Liver (tissue), 9 donors: ENCODE results near the gene TFB2M. TPM values are rescaled to one million over a fixed set of nuclear protein-coding genes. Genes with fewer than 3 reads are reported as not detected.

Experiments
- DNase-seq: peaks from one replicate; pipeline ENCODE4 v3.0.0-alpha.2; 2017; ENCODE audit warnings: low spot score
- H3K27ac ChIP-seq, 2 donors: one replicate each; pipeline ENCODE4 v1.7.0; 2013; ENCODE audit warnings: inconsistent platforms in 2 of 2, low read length in 2 of 2, control low read depth in 1 of 2, low read depth in 1 of 2, mild to moderate bottlenecking in 1 of 2
- H3K27me3 ChIP-seq, 4 donors: one replicate each; pipeline versions ENCODE4 v1.6.1 to v1.7.0; 2013; ENCODE audit warnings: low read length in 3 of 4, inconsistent platforms in 1 of 4, mild to moderate bottlenecking in 1 of 4, moderate library complexity in 1 of 4; ENCODE audit not compliant: control insufficient read depth in 4 of 4, insufficient read depth in 4 of 4
- H3K36me3 ChIP-seq, 4 donors: one replicate each; pipeline versions ENCODE4 v1.6.1 to v1.7.0; 2013; ENCODE audit warnings: low read length in 3 of 4, mild to moderate bottlenecking in 3 of 4, low read depth in 1 of 4, moderate library complexity in 1 of 4; ENCODE audit not compliant: control insufficient read depth in 4 of 4, insufficient read depth in 3 of 4
- H3K4me1 ChIP-seq, 4 donors: one replicate each; pipeline versions ENCODE4 v1.6.1 to v1.7.0; 2013; ENCODE audit warnings: low read length in 3 of 4, mild to moderate bottlenecking in 3 of 4, moderate library complexity in 1 of 4; ENCODE audit not compliant: control insufficient read depth in 4 of 4, insufficient read depth in 4 of 4
- H3K4me3 ChIP-seq, 3 donors: one replicate each; pipeline versions ENCODE4 v1.6.1 to v1.7.0; 2013; ENCODE audit warnings: low read length in 3 of 3, control low read depth in 1 of 3, low read depth in 1 of 3, mild to moderate bottlenecking in 1 of 3
- H3K9ac ChIP-seq, 2 donors: one replicate each; pipeline ENCODE4 v1.7.0; 2013; ENCODE audit warnings: low read length in 2 of 2, mild to moderate bottlenecking in 2 of 2, moderate library complexity in 2 of 2, control low read depth in 1 of 2, low read depth in 1 of 2
- H3K9me3 ChIP-seq, 4 donors: one replicate each; pipeline versions ENCODE4 v1.6.1 to v1.7.0; 2013; ENCODE audit warnings: low read length in 3 of 4; ENCODE audit not compliant: control insufficient read depth in 4 of 4
- EGR1 ChIP-seq, 2 donors: IDR thresholded peaks; 2 replicates each; pipeline ENCODE4 v1.6.1; 2016 to 2018; ENCODE audit warnings: antibody characterized with exemption in 2 of 2, low read depth in 2 of 2
- FOXA1 ChIP-seq: IDR thresholded peaks from 2 replicates; pipeline ENCODE4 v1.6.1; 2016; ENCODE audit warnings: antibody characterized with exemption
- FOXA2 ChIP-seq: IDR thresholded peaks from 2 replicates; pipeline ENCODE4 v1.6.1; 2016; ENCODE audit warnings: antibody characterized with exemption
- GABPA ChIP-seq, 2 donors: IDR thresholded peaks in 1 of 2; conservative IDR thresholded peaks in 1 of 2; 2 replicates each; pipeline ENCODE4 v1.6.1; 2016; ENCODE audit warnings: antibody characterized with exemption in 2 of 2, mild to moderate bottlenecking in 1 of 2, moderate library complexity in 1 of 2
- HNF4A ChIP-seq, 2 donors: conservative IDR thresholded peaks; 2 replicates each; pipeline ENCODE4 v1.6.1; 2016; ENCODE audit warnings: antibody characterized with exemption in 2 of 2, mild to moderate bottlenecking in 2 of 2
- HNF4G ChIP-seq: IDR thresholded peaks from 2 replicates; pipeline ENCODE4 v1.6.1; 2016; ENCODE audit warnings: antibody characterized with exemption
- JUND ChIP-seq, 2 donors: IDR thresholded peaks; 2 replicates each; pipeline ENCODE4 v1.6.1; 2016; ENCODE audit warnings: antibody characterized with exemption in 2 of 2
- NR2F2 ChIP-seq: IDR thresholded peaks from 2 replicates; pipeline ENCODE4 v1.6.1; 2016; ENCODE audit warnings: antibody characterized with exemption
- RXRA ChIP-seq, 2 donors: IDR thresholded peaks; 2 replicates each; pipeline ENCODE4 v1.6.1; 2017 to 2018; ENCODE audit warnings: antibody characterized with exemption in 2 of 2, mild to moderate bottlenecking in 1 of 2
- SP1 ChIP-seq: IDR thresholded peaks from 2 replicates; pipeline ENCODE4 v1.6.1; 2018; ENCODE audit warnings: antibody characterized with exemption, mild to moderate bottlenecking
- YY1 ChIP-seq: IDR thresholded peaks from 2 replicates; pipeline ENCODE4 v1.6.1; 2016; ENCODE audit warnings: antibody characterized with exemption, mild to moderate bottlenecking
- WGBS: extraction: QIAGEN DNeasy Blood & Tissue Kit; methylation state at CpG from one replicate; pipeline ENCODE4 v1.1.7; 2013; 5-methylcytosine and 5-hydroxymethylcytosine counted together
- polyA plus RNA-seq, 2 donors: library from polyadenylated mRNA; stranded (reverse) in 1 of 2; unstranded in 1 of 2; fragments of 200-250 nt in 1 of 2; fragments of >200 nt in 1 of 2; fragmentation: Nextera tagmentation in 1 of 2; extraction: Ambion mirVana in 1 of 2; gene quantifications; one replicate each; pipeline versions ENCODE4 v1.2.1 to v1.2.3, GENCODE V29; 2013 to 2015
- total RNA-seq, 2 donors: library from RNA; depleted of rRNA; stranded (reverse); fragments of >200 nt; gene quantifications; one replicate each; pipeline ENCODE4 v1.2.3, GENCODE V29; 2014
- TF ChIP-seq, protein P1 (sequence below): IDR thresholded peaks from 2 replicates; pipeline ENCODE4 v1.6.1; 2016; ENCODE audit warnings: antibody characterized with exemption
- TF ChIP-seq, protein P2 (sequence below): IDR thresholded peaks from 2 replicates; pipeline ENCODE4 v1.6.1; 2016; ENCODE audit warnings: antibody characterized with exemption
- TF ChIP-seq, protein P3 (sequence below): fragments of 150-350 bp; IDR thresholded peaks from 2 replicates; pipeline ENCODE4 v1.5.1; 2017; ENCODE audit warnings: improper control_type of control experiment, low read depth, low read length; ENCODE audit not compliant: missing input control
- TF ChIP-seq, protein P4 (sequence below): IDR thresholded peaks from 2 replicates; pipeline ENCODE4 v1.6.1; 2016; ENCODE audit warnings: antibody characterized with exemption
- TF ChIP-seq, protein P5 (sequence below): IDR thresholded peaks from 2 replicates; pipeline ENCODE4 v1.6.1; 2016; ENCODE audit warnings: antibody characterized with exemption, mild to moderate bottlenecking
- donor health status: healthy.
- donor health status: healthy.
- donor health status: healthy.
- donor health status: healthy.
- donor health status: healthy.

The TFB2M gene
- total and polyA plus RNA-seq, 4 donors, result 15.0 to 26.4 (median 23.5) TPM

DNA sequence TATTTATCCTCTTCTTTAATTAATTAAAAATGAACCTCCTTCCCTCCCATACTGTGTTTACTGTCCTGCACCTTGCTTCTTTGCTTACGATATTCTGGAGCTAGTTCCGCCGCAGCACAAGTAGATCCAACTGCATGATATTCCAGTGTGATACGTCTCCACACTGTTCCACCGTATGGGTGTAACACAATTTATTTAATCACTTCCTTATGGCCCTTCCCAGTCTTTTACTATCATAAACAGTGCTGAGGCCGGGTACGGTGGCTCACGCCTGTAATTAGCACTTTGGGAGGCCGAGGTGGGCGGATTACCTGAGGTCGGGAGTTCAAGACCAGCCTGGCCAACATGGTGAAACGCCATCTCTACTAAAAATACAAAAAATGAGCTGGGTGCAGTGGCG is 25.9 kb upstream of the TFB2M start:
- H3K27ac ChIP-seq, result no peak overlapping the region
- H3K4me3 ChIP-seq, result no peak overlapping the region
- peaks cover 0 to 7% (median 4%) of the 10 kb centered on the region in 4 donors for H3K4me1 ChIP-seq
- H3K9ac ChIP-seq, result no peak overlapping the region
- DNase-seq, result no peak
- 89% methylated on average over 13 of the region's 13 CpGs for WGBS
- peaks cover 1 to 15% (median 12%) of the 10 kb centered on the region in 4 donors for H3K36me3 ChIP-seq
- H3K9me3 ChIP-seq, result no peaks in the 10 kb centered on the region
- no peak for TF ChIP-seq HNF4G
- TF ChIP-seq NR2F2, result no peak
- TF ChIP-seq, protein P1, sequence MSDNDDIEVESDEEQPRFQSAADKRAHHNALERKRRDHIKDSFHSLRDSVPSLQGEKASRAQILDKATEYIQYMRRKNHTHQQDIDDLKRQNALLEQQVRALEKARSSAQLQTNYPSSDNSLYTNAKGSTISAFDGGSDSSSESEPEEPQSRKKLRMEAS, result no peak
- no peak for TF ChIP-seq RXRA (IDR thresholded peaks at IDR 0.05)
- TF ChIP-seq, protein P2, sequence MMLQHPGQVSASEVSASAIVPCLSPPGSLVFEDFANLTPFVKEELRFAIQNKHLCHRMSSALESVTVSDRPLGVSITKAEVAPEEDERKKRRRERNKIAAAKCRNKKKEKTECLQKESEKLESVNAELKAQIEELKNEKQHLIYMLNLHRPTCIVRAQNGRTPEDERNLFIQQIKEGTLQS, result no peak
- TF ChIP-seq FOXA2, result no peak
- TF ChIP-seq SP1, result no peak
- no peak for TF ChIP-seq FOXA1
- TF ChIP-seq, protein P3, sequence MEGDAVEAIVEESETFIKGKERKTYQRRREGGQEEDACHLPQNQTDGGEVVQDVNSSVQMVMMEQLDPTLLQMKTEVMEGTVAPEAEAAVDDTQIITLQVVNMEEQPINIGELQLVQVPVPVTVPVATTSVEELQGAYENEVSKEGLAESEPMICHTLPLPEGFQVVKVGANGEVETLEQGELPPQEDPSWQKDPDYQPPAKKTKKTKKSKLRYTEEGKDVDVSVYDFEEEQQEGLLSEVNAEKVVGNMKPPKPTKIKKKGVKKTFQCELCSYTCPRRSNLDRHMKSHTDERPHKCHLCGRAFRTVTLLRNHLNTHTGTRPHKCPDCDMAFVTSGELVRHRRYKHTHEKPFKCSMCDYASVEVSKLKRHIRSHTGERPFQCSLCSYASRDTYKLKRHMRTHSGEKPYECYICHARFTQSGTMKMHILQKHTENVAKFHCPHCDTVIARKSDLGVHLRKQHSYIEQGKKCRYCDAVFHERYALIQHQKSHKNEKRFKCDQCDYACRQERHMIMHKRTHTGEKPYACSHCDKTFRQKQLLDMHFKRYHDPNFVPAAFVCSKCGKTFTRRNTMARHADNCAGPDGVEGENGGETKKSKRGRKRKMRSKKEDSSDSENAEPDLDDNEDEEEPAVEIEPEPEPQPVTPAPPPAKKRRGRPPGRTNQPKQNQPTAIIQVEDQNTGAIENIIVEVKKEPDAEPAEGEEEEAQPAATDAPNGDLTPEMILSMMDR, result no peak
- TF ChIP-seq, protein P4, sequence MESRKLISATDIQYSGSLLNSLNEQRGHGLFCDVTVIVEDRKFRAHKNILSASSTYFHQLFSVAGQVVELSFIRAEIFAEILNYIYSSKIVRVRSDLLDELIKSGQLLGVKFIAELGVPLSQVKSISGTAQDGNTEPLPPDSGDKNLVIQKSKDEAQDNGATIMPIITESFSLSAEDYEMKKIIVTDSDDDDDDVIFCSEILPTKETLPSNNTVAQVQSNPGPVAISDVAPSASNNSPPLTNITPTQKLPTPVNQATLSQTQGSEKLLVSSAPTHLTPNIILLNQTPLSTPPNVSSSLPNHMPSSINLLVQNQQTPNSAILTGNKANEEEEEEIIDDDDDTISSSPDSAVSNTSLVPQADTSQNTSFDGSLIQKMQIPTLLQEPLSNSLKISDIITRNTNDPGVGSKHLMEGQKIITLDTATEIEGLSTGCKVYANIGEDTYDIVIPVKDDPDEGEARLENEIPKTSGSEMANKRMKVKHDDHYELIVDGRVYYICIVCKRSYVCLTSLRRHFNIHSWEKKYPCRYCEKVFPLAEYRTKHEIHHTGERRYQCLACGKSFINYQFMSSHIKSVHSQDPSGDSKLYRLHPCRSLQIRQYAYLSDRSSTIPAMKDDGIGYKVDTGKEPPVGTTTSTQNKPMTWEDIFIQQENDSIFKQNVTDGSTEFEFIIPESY, result no peak
- TF ChIP-seq YY1, result no peak
- TF ChIP-seq, protein P5, sequence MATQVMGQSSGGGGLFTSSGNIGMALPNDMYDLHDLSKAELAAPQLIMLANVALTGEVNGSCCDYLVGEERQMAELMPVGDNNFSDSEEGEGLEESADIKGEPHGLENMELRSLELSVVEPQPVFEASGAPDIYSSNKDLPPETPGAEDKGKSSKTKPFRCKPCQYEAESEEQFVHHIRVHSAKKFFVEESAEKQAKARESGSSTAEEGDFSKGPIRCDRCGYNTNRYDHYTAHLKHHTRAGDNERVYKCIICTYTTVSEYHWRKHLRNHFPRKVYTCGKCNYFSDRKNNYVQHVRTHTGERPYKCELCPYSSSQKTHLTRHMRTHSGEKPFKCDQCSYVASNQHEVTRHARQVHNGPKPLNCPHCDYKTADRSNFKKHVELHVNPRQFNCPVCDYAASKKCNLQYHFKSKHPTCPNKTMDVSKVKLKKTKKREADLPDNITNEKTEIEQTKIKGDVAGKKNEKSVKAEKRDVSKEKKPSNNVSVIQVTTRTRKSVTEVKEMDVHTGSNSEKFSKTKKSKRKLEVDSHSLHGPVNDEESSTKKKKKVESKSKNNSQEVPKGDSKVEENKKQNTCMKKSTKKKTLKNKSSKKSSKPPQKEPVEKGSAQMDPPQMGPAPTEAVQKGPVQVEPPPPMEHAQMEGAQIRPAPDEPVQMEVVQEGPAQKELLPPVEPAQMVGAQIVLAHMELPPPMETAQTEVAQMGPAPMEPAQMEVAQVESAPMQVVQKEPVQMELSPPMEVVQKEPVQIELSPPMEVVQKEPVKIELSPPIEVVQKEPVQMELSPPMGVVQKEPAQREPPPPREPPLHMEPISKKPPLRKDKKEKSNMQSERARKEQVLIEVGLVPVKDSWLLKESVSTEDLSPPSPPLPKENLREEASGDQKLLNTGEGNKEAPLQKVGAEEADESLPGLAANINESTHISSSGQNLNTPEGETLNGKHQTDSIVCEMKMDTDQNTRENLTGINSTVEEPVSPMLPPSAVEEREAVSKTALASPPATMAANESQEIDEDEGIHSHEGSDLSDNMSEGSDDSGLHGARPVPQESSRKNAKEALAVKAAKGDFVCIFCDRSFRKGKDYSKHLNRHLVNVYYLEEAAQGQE, result no peak
- TF ChIP-seq HNF4A (conservative IDR thresholded peaks at IDR 0.05), result no peak
- no peak for TF ChIP-seq GABPA (IDR thresholded peaks at IDR 0.05 in 1 of 2, conservative IDR thresholded peaks at IDR 0.05 in 1 of 2)
- TF ChIP-seq JUND (IDR thresholded peaks at IDR 0.05), result no peak
- no peak for TF ChIP-seq EGR1 (IDR thresholded peaks at IDR 0.05; ENCODE audit: low read depth in 2 of 2)
- H3K27me3 ChIP-seq, result no peaks in the 10 kb centered on the region

DNA sequence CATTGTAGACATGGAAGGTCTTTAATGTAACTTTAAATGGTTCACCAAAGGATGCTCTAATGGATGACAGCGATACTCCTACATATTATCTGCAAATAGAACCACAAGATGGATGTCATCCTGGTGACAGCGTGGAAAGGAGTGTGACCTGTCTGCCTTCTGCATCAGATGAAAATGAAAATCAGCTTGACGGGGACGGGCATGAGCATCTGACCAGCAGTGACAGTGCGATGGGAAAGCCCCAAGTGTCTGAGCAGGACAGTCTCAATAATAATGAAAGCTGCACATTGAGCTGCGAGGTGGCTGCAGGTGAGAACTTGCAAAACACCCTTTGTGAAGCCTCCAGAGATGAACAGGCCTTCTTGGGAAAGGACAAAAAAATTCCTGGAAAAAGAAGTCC is 25.4 kb upstream of the TFB2M start:
- 94% methylated on average over 6 of the region's 6 CpGs for WGBS
- Histone ChIP-seq H3K9me3 (no peaks in the 10 kb centered on the region), H3K27me3 (no peaks in the 10 kb centered on the region), H3K9ac (no peak overlapping the region), H3K36me3 (peaks cover 1 to 15% (median 10%) of the 10 kb centered on the region in 4 donors), H3K27ac (no peak overlapping the region), H3K4me3 (no peak overlapping the region), H3K4me1 (peaks cover 1 to 11% (median 5%) of the 10 kb centered on the region in 4 donors)
- no peak for DNase-seq
- no peak for TF ChIP-seq NR2F2
- no peak for TF ChIP-seq EGR1 (IDR thresholded peaks at IDR 0.05; ENCODE audit: low read depth in 2 of 2)
- TF ChIP-seq JUND (IDR thresholded peaks at IDR 0.05), result no peak
